ENCODE results near the gene GTPBP1. TPM values are rescaled to one million over a fixed set of nuclear protein-coding genes. Genes with fewer than 3 reads are reported as not detected.

GTPBP1 gene
- total and polyA plus RNA-seq, 2 donors: 16.0 to 16.2 TPM

DNA sequence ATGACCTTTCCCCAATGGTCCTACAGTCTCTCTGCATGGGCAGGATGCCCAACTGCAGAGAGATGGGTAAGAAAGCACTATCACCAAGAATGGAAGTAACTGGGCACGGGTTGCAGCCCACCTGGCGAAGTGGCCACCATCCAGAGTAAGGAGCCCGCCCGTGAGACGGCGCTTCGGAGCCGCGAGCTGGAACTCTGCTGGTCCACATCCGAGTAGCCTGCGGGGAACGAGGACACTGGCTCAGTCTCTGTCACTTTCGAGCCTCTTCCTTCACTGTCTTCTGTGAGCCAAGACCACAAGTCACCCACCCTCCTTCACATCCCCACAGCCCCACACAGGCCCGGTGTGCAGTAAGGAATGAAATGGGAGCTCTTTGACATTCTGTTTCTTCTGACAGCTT is 44.4 kb downstream of the GTPBP1 start:
- peaks cover 61 to 88% of the 10 kb centered on the region in 2 donors for H3K36me3 ChIP-seq (ENCODE audit: control insufficient read depth in 2 of 2, insufficient read depth in 2 of 2, low read length in 1 of 2)
- whole genome bisulfite sequencing: 94% methylated on average over 14 of the region's 14 CpGs
- no peak for DNase-seq (ENCODE audit: low read depth in 6 of 9, low spot score in 9 of 9)
- peaks cover 0 to 6% of the 10 kb centered on the region in 2 donors for H3K9me3 ChIP-seq (ENCODE audit: control insufficient read depth in 2 of 2, insufficient read depth in 1 of 2, low read length in 1 of 2)
- H3K4me3 ChIP-seq (ENCODE audit: low read length in 2 of 2): no peak overlapping the region
- no peak overlapping the region for H3K27ac ChIP-seq (ENCODE audit: low read depth in 1 of 2, low read length in 1 of 2)
- no peaks in the 10 kb centered on the region for H3K27me3 ChIP-seq (ENCODE audit: control insufficient read depth in 2 of 2, insufficient read depth in 1 of 2, low read length in 1 of 2)
- peaks cover 35 to 50% of the 10 kb centered on the region in 2 donors for H3K4me1 ChIP-seq (ENCODE audit: control insufficient read depth in 2 of 2, insufficient read depth in 2 of 2, low read length in 2 of 2)

DNA sequence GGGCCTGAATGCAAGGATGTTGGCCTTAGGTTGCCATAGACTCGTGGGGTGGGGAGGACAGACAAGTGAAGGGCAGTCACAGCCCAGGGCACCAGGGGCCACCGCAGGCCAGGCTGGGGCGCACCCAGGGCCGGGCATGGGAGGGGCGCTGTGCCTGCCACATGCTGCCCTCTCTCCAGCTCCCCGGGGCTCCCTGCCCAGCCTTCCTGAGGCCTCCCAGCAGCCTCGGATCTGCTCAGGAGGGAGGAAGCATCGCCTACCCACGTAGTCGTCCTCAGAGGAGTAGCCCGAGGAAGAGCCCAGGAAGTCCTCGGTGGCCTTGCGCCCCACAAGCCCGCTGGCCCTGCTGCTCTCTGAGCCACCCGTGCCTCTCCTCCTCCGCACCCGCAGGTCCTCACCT is 44.9 kb downstream of the GTPBP1 start:
- peak overlapping the region; percentile 17 to 47 for H3K27ac ChIP-seq (ENCODE audit: low read depth in 1 of 2, low read length in 1 of 2)
- no peak for DNase-seq (ENCODE audit: low read depth in 6 of 9, low spot score in 9 of 9)
- 84% methylated on average over 17 of the region's 17 CpGs for WGBS
- H3K36me3 ChIP-seq (ENCODE audit: control insufficient read depth in 2 of 2, insufficient read depth in 2 of 2, low read length in 1 of 2): peaks cover 56 to 83% of the 10 kb centered on the region in 2 donors
- H3K4me3 ChIP-seq (ENCODE audit: low read length in 2 of 2): no peak overlapping the region
- peaks cover 0 to 6% of the 10 kb centered on the region in 2 donors for H3K9me3 ChIP-seq (ENCODE audit: control insufficient read depth in 2 of 2, insufficient read depth in 1 of 2, low read length in 1 of 2)
- no peaks in the 10 kb centered on the region for H3K27me3 ChIP-seq (ENCODE audit: control insufficient read depth in 2 of 2, insufficient read depth in 1 of 2, low read length in 1 of 2)
- H3K4me1 ChIP-seq (ENCODE audit: control insufficient read depth in 2 of 2, insufficient read depth in 2 of 2, low read length in 2 of 2): peaks cover 35 to 53% of the 10 kb centered on the region in 2 donors

DNA sequence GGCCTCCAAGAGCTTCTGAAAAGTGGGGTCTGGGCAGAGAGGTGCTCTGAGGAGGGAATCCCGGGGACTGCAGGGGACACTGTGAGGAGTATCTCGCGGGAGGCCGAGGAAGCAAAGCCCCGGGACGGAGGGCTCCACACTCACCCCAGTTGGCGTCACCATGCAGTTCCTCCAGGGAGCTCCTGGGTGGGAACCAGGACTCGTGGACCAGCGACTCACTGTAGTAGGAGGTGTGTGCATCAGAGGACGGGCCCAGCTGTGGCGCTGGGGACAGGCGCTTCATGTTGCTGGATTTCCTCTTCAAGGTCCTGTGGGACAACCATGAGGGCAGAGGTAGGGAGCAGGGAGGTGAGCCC is 45.3 kb downstream of the GTPBP1 start:
- DNase-seq (ENCODE audit: low read depth in 6 of 9, low spot score in 9 of 9): no peak
- H3K9me3 ChIP-seq (ENCODE audit: control insufficient read depth in 2 of 2, insufficient read depth in 1 of 2, low read length in 1 of 2): peaks cover 0 to 6% of the 10 kb centered on the region in 2 donors
- no peak overlapping the region for H3K4me3 ChIP-seq (ENCODE audit: low read length in 2 of 2)
- WGBS: 81% methylated on average over 12 of the region's 12 CpGs
- peak overlapping the region; percentile 89 to 92 for H3K27ac ChIP-seq (ENCODE audit: low read depth in 1 of 2, low read length in 1 of 2)
- H3K4me1 ChIP-seq (ENCODE audit: control insufficient read depth in 2 of 2, insufficient read depth in 2 of 2, low read length in 2 of 2): peaks cover 36 to 53% of the 10 kb centered on the region in 2 donors
- H3K27me3 ChIP-seq (ENCODE audit: control insufficient read depth in 2 of 2, insufficient read depth in 1 of 2, low read length in 1 of 2): no peaks in the 10 kb centered on the region
- peaks cover 52 to 79% of the 10 kb centered on the region in 2 donors for H3K36me3 ChIP-seq (ENCODE audit: control insufficient read depth in 2 of 2, insufficient read depth in 2 of 2, low read length in 1 of 2)

DNA sequence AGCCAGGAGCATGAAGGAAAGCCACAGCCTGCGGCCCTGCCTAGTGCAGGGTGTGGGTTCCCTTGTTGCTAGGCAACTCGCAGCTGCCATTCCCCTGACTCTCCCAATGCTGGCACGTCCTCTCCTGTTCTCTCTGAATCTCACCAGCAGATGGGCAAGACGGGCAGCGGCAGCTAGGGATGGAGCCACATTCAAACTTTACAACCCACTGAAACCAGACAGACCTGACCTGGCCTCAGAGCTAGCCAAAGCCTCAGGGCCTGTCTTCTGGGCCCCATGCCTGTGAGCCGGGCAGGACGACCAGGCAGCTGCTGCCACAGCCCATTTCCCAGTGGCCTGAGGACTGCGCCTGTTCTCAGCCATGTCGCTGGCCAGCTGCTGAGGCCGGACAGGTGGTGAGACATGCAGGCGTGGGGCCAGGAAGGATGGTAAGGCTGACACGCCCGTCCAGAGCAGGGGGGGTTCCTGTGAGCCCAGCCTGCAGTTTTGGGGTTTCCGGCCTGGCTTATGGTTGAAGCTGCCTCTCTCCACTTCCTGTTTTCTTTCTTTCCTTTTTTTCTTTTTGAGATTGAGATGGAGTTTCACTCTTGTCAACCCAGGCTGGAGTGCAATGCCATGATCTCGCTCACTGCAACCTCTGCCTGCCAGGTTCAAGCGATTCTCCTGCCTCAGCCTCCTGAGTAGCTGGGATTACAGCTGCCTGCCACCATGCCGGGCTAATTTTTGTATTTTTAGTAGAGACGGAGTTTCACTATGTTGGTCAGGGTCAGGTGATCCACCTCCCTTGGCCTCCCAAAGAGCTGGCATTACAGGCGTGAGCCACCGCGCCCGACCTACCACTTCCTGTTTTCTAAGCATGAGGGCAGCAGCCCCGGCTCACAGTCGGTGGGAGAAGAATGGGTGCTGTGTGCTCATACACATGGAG is 45.9 kb downstream of the GTPBP1 start:
- peaks cover 46 to 73% of the 10 kb centered on the region in 2 donors for H3K36me3 ChIP-seq (ENCODE audit: control insufficient read depth in 2 of 2, insufficient read depth in 2 of 2, low read length in 1 of 2)
- WGBS: 13% methylated on average over 24 of the region's 24 CpGs
- peaks cover 0 to 6% of the 10 kb centered on the region in 2 donors for H3K9me3 ChIP-seq (ENCODE audit: control insufficient read depth in 2 of 2, insufficient read depth in 1 of 2, low read length in 1 of 2)
- H3K4me3 ChIP-seq (ENCODE audit: low read length in 2 of 2): peak overlapping the region; percentile 10 to 34
- peak in 3 of 9 donors; percentile 62 to 79 (median 65) for DNase-seq (ENCODE audit: low read depth in 6 of 9, low spot score in 9 of 9)
- no peaks in the 10 kb centered on the region for H3K27me3 ChIP-seq (ENCODE audit: control insufficient read depth in 2 of 2, insufficient read depth in 1 of 2, low read length in 1 of 2)
- H3K4me1 ChIP-seq (ENCODE audit: control insufficient read depth in 2 of 2, insufficient read depth in 2 of 2, low read length in 2 of 2): peaks cover 42 to 59% of the 10 kb centered on the region in 2 donors
- peak overlapping the region; percentile 89 to 92 for H3K27ac ChIP-seq (ENCODE audit: low read depth in 1 of 2, low read length in 1 of 2)

DNA sequence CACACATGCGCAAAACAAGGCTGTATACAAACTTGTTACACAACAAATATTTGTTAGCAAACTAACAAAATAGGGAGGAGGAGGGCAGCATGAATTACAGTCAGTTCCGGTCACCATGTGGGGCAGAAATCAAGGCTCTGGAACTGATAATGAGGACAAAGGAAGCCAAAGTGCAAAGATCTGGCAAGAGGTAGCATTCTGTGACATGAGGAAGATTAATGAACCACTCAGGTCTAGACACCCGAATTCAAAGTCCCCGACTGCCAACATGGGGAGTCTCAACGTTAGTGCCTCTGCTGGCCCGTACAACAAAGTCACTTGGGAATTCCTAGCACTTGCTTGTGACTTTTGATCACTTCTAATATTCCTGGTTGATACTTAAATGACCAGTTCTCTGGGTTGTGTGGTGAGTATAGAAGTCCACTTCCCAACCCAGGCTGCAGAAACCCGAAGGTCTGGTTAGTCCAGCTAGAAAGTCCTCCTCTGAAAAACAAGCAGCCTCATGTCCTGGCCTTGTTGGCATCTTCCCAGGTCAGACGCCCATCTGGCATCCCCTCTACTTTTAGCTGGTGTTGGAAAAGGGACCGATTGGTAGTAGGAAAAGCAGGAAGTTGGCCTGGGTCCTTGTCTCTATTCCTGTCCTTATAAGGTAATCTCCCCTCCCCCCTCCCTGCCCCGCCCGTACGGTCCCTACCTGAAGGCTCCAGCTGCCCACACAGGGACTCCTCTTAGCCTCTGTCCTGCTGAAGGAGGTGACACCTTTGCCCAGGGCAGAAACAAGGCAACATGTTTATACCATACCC is 48.4 kb downstream of the GTPBP1 start:
- Histone ChIP-seq H3K36me3 (ENCODE audit: control insufficient read depth in 2 of 2, insufficient read depth in 2 of 2, low read length in 1 of 2) (peaks cover 30 to 51% of the 10 kb centered on the region in 2 donors), H3K9me3 (ENCODE audit: control insufficient read depth in 2 of 2, insufficient read depth in 1 of 2, low read length in 1 of 2) (peaks cover 0 to 6% of the 10 kb centered on the region in 2 donors), H3K27me3 (ENCODE audit: control insufficient read depth in 2 of 2, insufficient read depth in 1 of 2, low read length in 1 of 2) (no peaks in the 10 kb centered on the region), H3K4me3 (ENCODE audit: low read length in 2 of 2) (peak overlapping the region; percentile 85 to 86), H3K4me1 (ENCODE audit: control insufficient read depth in 2 of 2, insufficient read depth in 2 of 2, low read length in 2 of 2) (peaks cover 63 to 80% of the 10 kb centered on the region in 2 donors), H3K27ac (ENCODE audit: low read depth in 1 of 2, low read length in 1 of 2) (peak overlapping the region; percentile 91)
- 21% methylated on average over 12 of the region's 12 CpGs for WGBS
- DNase-seq (ENCODE audit: low read depth in 6 of 9, low spot score in 9 of 9): peak in 1 of 9 donors; percentile 45

DNA sequence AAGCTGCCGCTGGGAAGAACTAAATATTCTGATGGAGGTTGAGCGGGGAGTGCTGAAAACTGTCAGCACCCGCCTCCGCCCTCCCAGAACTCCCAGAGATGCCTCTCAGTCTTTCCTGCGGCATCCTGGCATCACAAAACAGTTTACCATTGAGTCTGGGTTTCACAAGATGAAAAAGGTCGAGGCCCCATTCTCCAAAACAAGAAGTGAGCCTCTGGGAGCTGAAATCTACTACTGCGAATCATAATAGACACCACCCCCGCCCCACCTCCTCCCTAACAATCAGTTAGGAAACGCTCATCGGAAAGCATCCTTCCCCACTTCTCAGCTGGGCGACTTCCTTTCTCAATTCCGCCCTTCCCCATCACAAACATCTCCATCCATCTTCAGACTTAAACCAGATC is 49.0 kb downstream of the GTPBP1 start:
- Histone ChIP-seq H3K4me3 (ENCODE audit: low read length in 2 of 2) (peak overlapping the region; percentile 85 to 86), H3K27ac (ENCODE audit: low read depth in 1 of 2, low read length in 1 of 2) (peak overlapping the region; percentile 91), H3K4me1 (ENCODE audit: control insufficient read depth in 2 of 2, insufficient read depth in 2 of 2, low read length in 2 of 2) (peaks cover 63 to 84% of the 10 kb centered on the region in 2 donors), H3K9me3 (ENCODE audit: control insufficient read depth in 2 of 2, insufficient read depth in 1 of 2, low read length in 1 of 2) (peaks cover 0 to 6% of the 10 kb centered on the region in 2 donors), H3K36me3 (ENCODE audit: control insufficient read depth in 2 of 2, insufficient read depth in 2 of 2, low read length in 1 of 2) (peaks cover 24 to 45% of the 10 kb centered on the region in 2 donors), H3K27me3 (ENCODE audit: control insufficient read depth in 2 of 2, insufficient read depth in 1 of 2, low read length in 1 of 2) (no peaks in the 10 kb centered on the region)
- 5% methylated on average over 12 of the region's 12 CpGs for WGBS
- peak in 2 of 9 donors; percentile 48 to 64 for DNase-seq (ENCODE audit: low read depth in 6 of 9, low spot score in 9 of 9)

DNA sequence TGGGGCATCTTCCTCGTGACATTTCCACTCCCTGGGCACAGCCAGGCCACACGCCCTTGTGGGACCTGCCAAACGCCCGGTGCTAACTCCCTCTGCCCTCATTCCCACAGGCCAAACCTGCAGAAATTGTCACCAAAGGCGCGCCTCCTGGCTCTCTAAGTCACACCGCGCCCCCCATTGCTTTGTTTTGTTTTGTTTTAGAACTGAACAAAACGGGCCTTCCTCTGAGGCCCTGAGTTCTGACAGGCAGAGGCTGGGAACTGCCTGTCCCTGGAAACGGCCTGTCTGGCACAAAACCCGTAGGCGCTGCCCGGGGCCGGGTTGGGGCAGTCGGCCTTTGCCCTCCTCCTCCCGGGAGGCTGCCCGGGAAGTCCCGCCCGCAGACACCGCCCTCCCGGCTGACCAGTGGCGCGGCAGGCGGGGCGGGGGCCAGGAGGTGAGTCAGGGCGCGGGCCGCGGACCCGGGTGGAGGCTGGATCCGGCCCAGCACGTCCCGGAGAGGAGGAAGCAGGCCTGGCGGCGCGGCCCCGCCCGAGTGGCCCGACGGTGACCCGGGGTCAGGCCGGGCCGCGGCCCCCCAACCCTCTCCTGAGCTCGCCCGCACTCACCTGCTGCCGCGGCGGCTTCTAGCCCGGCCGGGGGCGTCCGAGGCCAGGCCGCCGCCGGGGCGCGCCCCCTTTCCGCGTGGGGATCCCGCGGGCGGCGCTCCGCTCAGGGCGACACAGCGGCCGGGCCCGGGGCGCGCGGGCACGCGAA is 49.6 kb downstream of the GTPBP1 start:
- Histone ChIP-seq H3K4me3 (ENCODE audit: low read length in 2 of 2) (peak overlapping the region; percentile 85 to 86), H3K4me1 (ENCODE audit: control insufficient read depth in 2 of 2, insufficient read depth in 2 of 2, low read length in 2 of 2) (peaks cover 63 to 89% of the 10 kb centered on the region in 2 donors), H3K27ac (ENCODE audit: low read depth in 1 of 2, low read length in 1 of 2) (peak overlapping the region; percentile 91), H3K36me3 (ENCODE audit: control insufficient read depth in 2 of 2, insufficient read depth in 2 of 2, low read length in 1 of 2) (peaks cover 18 to 39% of the 10 kb centered on the region in 2 donors), H3K27me3 (ENCODE audit: control insufficient read depth in 2 of 2, insufficient read depth in 1 of 2, low read length in 1 of 2) (no peaks in the 10 kb centered on the region), H3K9me3 (ENCODE audit: control insufficient read depth in 2 of 2, insufficient read depth in 1 of 2, low read length in 1 of 2) (peaks cover 0 to 6% of the 10 kb centered on the region in 2 donors)
- WGBS: under 1% methylated on average over 74 of the region's 74 CpGs
- peak in 2 of 9 donors; percentile 44 to 66 for DNase-seq (ENCODE audit: low read depth in 6 of 9, low spot score in 9 of 9)

DNA sequence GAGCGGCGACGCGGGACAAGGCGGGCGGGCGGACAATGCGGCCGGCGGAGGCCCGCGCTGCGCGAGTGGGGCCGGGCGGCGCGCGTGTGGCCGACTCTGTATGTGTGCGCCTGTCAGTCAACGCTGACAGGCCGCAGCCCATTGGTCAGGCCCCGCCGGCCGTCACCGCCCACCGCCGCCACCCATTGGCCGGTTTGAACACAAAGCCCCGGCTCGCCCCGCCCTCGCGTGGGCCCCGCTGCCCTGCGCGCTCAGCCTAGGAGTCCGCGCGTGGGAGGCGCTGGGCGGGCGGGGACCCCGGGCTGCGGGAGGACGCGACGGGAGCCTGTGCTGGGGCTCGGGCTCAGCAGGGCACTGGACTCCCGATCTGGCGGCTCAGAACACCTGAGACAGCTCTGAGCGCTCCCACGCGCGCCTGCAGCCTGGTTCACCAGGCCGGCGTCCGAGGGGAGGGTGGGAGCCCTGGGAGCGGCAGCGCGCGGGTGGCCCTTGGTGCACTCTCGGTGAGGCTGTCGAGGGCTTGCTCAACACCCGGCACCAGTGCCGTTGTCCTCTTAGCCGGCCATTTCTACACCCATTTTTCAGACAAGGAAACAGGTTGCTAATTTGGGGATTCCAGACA is 50.3 kb downstream of the GTPBP1 start, which contains the start of gene SUN2:
Gene SUN2 (minus strand): TSS at position 88 of the 622 bp plus-strand sequence. CDS start 3,370 bp downstream, outside the sequence.
- peaks cover 68 to 89% of the 10 kb centered on the region in 2 donors for H3K4me1 ChIP-seq (ENCODE audit: control insufficient read depth in 2 of 2, insufficient read depth in 2 of 2, low read length in 2 of 2)
- H3K9me3 ChIP-seq (ENCODE audit: control insufficient read depth in 2 of 2, insufficient read depth in 1 of 2, low read length in 1 of 2): peaks cover 0 to 6% of the 10 kb centered on the region in 2 donors
- peak in 8 of 9 donors; percentile 72 to 95 (median 88) for DNase-seq (ENCODE audit: low read depth in 6 of 9, low spot score in 9 of 9)

More for the DNA sequence above, 50.3 kb downstream of the GTPBP1 start, which contains the start of gene SUN2:
- H3K27ac ChIP-seq (ENCODE audit: low read depth in 1 of 2, low read length in 1 of 2): peak within 1 kb of the TSS; percentile 91 to 93
- WGBS: under 1% methylated on average over 68 of the region's 68 CpGs
- H3K4me3 ChIP-seq (ENCODE audit: low read length in 2 of 2): peak within 1 kb of the TSS; percentile 85 to 86
- peaks cover 11 to 32% of the 10 kb centered on the region in 2 donors for H3K36me3 ChIP-seq (ENCODE audit: control insufficient read depth in 2 of 2, insufficient read depth in 2 of 2, low read length in 1 of 2)
- H3K27me3 ChIP-seq (ENCODE audit: control insufficient read depth in 2 of 2, insufficient read depth in 1 of 2, low read length in 1 of 2): no peaks in the 10 kb centered on the region
